Measurements from ENCODE around the gene ZDHHC16.

ZDHHC16 gene

GRCh38 chr10:97481071-97481470 is 35.1 kb downstream of the ZDHHC16 start:
- DNase-seq = no peak

DNA sequence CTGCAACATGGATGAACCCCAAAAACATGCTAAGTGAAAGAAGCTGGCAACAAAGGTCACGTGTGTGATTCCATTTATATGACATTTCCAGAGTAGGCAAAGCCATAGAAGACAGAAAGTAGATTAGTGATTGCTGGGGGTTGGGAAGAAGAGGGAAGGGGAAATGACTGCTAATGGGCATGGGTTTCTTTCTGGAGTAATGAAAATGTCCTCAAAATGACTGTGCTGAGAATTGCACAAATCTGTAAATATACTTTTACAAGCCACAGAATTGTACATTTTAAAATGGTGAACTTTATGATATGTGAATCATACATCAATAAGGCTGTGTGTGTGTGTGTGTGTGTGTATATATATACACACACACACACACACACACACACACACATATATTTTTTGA is 36.4 kb downstream of the ZDHHC16 start:
- no peak for DNase-seq

DNA sequence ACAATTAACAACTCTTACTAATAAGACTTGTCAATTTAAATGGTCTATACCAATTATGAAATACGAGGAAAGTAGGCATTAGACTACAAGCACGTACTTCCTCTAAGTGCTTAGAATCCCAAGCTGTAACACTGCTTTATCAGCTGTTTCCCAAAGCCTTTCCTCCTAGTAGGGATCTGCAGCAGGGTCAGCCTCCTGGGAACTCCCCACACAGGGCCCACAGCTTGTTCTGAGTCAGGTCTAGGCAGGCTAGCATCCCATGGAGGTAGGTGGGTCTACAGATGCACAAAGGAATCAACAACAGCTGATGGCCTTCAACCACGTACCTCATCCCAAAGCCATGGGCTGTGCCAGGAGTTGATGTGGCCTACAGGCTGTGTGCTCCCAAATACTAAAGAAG is 37.5 kb downstream of the ZDHHC16 start:
- no peak for DNase-seq

- DNase-seq = no peak
Observed at GRCh38 chr10:97483921-97484320, 37.9 kb downstream of the ZDHHC16 start.

GRCh38 chr10:97485647-97486281 is 39.8 kb downstream of the ZDHHC16 start:
- no peak for DNase-seq

DNA sequence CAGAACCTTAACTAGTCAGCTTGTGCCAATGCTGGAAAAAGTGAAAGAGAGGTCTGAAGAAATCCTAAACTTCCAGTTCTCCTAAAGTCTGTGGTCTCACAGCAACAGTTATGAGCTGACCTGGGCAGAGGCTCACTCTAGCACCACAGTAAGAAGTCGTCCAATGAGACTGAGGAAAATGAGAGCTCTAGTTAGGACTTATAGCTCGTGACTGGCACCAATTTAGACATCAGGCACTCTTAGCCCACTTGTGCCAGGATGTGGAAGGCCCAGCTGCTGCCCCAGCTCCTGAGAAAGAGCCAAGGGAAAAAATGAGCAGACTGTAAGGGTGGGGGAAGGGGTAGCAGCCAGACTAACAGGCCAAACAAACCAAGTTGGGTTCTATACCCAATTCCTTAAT is 44.6 kb downstream of the ZDHHC16 start:
- DNase-seq = no peak

GRCh38 chr10:97494151-97494550 is 48.2 kb downstream of the ZDHHC16 start:
- no peak for DNase-seq

GRCh38 chr10:97494863-97495506 is 49.0 kb downstream of the ZDHHC16 start:
- no peak for DNase-seq

DNA sequence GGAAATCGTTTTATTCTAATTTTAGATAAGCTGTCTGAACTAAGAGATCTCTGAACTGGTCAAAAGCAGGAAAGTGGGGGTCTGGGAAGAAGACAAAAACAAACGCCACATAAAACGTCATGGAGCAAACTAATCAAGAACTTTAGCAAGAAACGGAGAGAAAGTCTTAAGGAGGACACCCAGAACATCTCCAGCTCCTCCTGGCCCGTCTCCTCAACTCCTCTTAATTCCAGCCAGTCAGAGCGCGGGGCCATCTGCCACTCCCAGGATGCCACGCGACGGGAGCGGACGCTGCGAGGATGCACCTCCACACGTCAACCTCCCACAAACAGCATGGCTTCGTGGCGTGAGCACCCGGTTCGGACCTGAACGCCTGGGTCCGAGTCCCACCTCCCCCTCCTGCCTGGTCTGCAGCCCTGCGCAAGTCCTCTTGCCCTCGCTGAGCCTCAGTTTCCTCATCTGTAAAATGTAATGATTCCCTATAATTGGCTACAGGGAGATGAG is 51.6 kb downstream of the ZDHHC16 start:
- DNase-seq = peak; percentile 94

DNA sequence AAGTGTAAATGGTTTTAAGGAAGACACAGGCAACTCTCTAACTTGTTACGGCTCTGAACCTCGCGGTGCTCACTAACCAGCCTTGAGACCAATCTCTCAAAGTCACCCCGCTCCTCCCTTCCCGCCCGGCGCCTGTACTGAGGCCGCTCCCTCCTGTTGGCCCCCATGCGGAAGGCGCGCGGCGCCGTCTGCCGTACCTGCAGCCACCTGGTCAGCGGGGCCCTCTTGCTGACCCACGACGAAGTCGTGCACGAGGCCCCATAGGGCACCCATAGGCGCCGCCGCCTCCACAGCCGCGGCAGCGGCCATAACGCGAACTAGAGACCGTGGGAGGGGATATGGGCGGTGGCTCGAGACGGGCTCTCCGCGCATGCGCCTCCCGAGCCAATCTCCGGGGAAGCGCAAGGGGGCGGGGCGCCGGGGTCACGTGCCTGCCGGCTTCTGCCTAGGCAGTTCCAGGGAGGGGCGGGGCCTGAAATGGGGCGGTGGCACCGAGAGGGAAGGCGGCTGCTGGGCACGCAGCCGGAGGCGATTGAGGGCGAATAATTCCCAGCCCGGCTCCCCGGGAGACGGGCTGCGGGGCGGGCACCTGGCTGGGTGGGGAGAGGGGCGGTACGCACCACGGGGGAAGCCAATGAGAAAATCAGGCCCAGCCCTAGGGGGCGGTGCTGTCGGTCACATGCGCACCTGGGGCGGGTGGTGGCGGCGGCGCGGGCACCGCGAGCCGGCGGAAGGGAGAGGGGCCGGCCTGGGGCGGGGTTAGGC is 52.3 kb downstream of the ZDHHC16 start, which contains the start of gene MMS19:
TSS of gene MMS19 (minus strand) at position 347 of the 765 bp plus-strand sequence. CDS start at position 309, 38 bp downstream.
- peak; percentile 99 for DNase-seq

- DNase-seq = peak; percentile 42
Observed at GRCh38 chr10:97498841-97499560, 53.0 kb downstream of the ZDHHC16 start, which contains the start of gene UBTD1. UBTD1 (plus strand) TSS chr10:97498924; CDS start chr10:97499204, 280 bp downstream.

DNA sequence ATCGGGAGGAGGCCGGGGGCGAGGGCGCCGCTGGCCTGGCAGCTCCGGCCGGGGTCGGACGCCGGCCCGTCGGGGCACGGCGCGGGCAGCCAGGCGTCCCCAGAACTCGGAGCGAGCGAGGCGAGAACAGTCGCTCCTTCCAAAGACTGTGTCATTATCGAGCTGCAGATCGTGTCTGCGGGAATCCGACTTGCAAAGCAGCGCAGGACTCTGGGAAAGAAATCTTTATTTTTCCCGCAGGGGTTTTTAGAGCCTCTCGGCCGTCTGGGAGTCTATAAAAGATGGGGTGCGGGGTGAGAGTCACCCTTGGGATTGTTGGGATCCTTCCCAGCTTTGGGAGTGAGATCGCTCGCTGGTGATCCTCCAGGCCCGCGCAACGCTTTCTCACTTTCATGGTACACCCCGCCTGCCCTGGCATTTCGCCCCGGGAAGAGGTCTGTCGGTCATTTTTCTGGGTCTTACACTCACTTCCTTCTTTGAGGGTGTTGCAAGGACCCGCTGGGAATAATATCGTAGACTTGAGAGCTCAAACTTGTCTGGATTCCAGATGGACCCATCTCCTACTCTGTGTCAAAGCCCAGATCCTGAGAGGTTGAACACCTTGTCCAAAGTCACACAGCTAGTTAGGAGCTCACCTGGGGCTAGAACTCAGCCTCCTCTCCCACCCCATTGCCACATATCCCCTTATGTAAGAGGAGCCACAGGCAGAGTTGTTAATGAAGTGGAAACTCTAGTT is 53.8 kb downstream of the ZDHHC16 start:
- DNase-seq = peak; percentile 49

- no peak for DNase-seq
Observed at GRCh38 chr10:97500297-97500575, 54.3 kb downstream of the ZDHHC16 start.

DNA sequence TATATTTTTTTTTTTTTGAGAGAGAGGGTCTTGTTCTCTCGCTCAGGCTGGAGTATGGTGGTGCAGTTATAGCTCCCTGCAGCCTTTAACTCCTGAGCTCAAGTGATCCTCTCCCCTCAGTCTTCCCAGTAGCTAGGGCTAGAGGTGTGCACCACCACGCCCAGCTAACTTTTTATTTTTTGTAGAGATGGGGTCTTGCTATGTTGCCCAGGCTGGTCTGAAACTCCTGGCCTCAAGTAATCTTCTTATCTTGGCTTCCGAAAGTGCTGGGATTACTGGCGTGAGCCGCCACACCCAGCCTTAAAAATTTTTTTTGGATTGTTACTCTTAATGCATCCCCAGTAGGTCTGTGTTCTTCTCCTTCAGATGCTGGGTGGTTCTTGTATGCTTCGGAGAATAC is 56.9 kb downstream of the ZDHHC16 start:
- DNase-seq = no peak

- DNase-seq = peak; percentile 36
Observed at GRCh38 chr10:97503406-97503805, 57.4 kb downstream of the ZDHHC16 start.

GRCh38 chr10:97505152-97505551 is 59.2 kb downstream of the ZDHHC16 start:
- DNase-seq = peak; percentile 17

- DNase-seq = no peak
Observed at GRCh38 chr10:97506199-97506991, 60.4 kb downstream of the ZDHHC16 start.

All from hematopoietic multipotent progenitor cell treated with erythropoietin and hydrocortisone succinate and interleukin-3 and kit ligand, for 4 days (in vitro differentiated cells).